RWPE2 (cell line): Measurements from ENCODE around the gene SERTAD3.
A peak's percentile ranks its signal among the peaks of the same experiment; 100 is the strongest.

Experiments used
- ATAC-seq: fragments of 200-7000 bp; cut with Tn5 transposase; 3 replicates; pipeline ENCODE4 v1.9.1; 2021; ENCODE audit warnings: low read depth
- DNase-seq: peaks from one replicate; pipeline ENCODE4 v3.0.0-alpha.2; 2020; ENCODE audit warnings: low spot score
- H3K27ac ChIP-seq: fragments of 450-650 bp; 2 replicates; pipeline ENCODE4 v1.5.1; 2017; ENCODE audit warnings: mild to moderate bottlenecking; ENCODE audit not compliant: poor library complexity, severe bottlenecking
- H3K27me3 ChIP-seq: fragments of 250-450 bp; sonication (Bioruptor Pico); 2 replicates; pipeline ENCODE4 v1.5.1; 2021; ENCODE audit warnings: mild to moderate bottlenecking, moderate library complexity; ENCODE audit not compliant: insufficient read depth, poor library complexity, severe bottlenecking
- H3K36me3 ChIP-seq: fragments of 250-450 bp; sonication (Bioruptor Pico); 2 replicates; pipeline ENCODE4 v1.5.1; 2020; ENCODE audit warnings: low read depth, mild to moderate bottlenecking, moderate library complexity
- H3K4me1 ChIP-seq: fragments of 250-450 bp; sonication (Bioruptor Pico); 2 replicates; pipeline ENCODE4 v1.5.1; 2021; ENCODE audit warnings: mild to moderate bottlenecking, moderate library complexity; ENCODE audit not compliant: insufficient read depth, poor library complexity, severe bottlenecking
- H3K4me3 ChIP-seq: fragments of 250-450 bp; sonication (Bioruptor Pico); 2 replicates; pipeline ENCODE4 v1.5.1; 2021; ENCODE audit warnings: mild to moderate bottlenecking, moderate library complexity; ENCODE audit not compliant: severe bottlenecking
- H3K9me3 ChIP-seq: fragments of 250-450 bp; sonication (Bioruptor Pico); 2 replicates; pipeline ENCODE4 v1.5.1; 2021; ENCODE audit warnings: mild to moderate bottlenecking, moderate library complexity; ENCODE audit not compliant: severe bottlenecking
- CTCF ChIP-seq: fragments of 450-650 bp; IDR thresholded peaks from one replicate; pipeline ENCODE4 v1.5.1; 2017; ENCODE audit warnings: mild to moderate bottlenecking, moderate library complexity; ENCODE audit not compliant: poor library complexity, severe bottlenecking

The SERTAD3 gene

DNA sequence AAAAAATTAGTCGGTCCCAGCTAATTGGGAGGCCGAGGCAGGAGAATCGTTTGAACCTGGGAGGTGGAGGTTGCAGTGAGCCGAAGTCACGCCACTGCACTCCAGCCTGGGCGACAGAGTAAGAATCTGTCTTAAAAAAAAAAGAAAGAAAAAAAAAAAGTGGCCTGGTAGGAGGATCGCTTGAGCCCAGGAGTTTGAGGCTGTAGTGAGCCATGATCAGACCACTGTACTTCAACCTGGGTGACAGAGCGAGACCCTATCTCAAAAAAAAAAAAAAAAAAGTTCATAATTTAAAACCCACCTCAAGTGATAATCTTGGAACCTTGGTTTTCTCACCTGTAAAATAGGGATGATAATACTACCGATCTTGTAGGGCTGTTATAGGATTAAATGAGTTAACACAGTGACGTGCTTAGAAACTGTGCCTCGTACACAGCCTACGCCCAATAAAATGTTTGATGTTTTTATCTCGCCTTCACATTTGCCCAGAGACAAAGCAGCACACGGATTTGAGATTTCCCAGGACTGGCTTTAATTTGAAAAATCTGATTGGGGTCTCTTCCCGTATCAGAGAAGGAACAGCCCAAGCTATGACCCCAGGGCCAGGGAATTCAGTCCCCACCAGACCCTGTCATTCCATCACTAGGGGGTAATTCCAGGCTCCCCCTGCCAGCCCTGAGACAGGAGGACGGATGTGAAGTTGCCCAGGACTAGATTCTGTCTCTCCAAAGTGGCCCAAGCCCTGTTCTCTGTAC, 22.0 kb downstream of the SERTAD3 start:
- DNase-seq = no peak
- no peak for ATAC-seq
- TF ChIP-seq CTCF = no peak
- Histone ChIP-seq H3K27ac (peak overlapping the region; percentile 81), H3K4me1 (peaks cover 3% of the 10 kb centered on the region), H3K27me3 (no peaks in the 10 kb centered on the region), H3K4me3 (no peak overlapping the region), H3K9me3 (no peaks in the 10 kb centered on the region), H3K36me3 (peaks cover 10% of the 10 kb centered on the region)

DNA sequence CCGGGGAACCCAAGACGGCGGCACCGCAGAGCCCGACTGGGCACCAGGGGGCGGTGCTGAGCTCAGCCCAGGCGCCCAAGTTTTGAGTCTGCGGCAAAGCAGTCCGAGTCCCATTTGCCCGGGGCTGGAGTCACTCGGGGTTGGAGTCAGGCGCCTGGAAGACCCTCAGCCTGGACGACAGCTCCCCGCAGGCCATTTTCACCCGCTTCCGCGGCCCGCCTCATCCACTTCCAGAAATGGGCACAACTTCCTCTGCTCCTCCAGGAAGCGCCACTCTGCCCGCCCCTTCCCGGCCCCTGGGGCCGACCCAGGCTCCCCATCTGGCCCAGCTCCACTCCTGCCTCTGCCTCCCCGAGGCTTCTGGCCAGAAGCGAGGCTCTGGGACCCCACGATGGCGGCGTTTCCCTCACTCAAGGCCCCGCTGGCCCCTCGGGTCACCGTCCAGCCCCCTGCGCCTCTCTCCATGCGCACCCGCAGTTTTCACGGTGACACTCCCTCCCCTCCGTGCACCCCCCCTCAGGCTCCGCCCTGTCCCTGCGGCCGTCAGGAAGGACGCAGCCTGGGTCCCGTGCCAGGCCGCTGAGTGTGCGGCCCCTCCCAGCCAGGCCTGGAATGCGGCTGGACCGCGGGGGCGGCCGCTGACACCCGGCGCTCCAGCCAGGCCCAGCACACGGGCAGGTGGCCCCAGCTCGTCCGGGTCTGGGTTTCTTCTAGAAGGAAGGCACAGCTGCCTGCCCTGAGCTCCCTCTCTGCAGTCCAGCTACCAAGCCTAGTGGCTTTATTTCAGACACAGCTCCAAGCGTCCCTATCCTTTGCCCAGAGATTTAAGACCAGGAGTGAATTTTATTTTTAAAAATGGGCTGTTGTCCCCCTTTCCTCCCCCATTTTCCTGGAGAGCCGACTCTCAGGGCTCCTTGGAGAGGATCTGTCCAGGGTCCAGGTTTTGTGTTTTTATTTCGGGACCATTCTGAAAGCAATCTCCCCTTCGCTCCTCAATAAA, 23.1 kb downstream of the SERTAD3 start:
- H3K27ac ChIP-seq = peak overlapping the region; percentile 81
- ATAC-seq (peak; percentile 65), DNase-seq (peak; percentile 89)
- no peaks in the 10 kb centered on the region for H3K9me3 ChIP-seq
- H3K4me3 ChIP-seq = peak overlapping the region; percentile 45
- peak; percentile 94 for TF ChIP-seq CTCF
- no peaks in the 10 kb centered on the region for H3K27me3 ChIP-seq
- H3K36me3 ChIP-seq = peaks cover 10% of the 10 kb centered on the region
- H3K4me1 ChIP-seq = peaks cover 7% of the 10 kb centered on the region

- ATAC-seq = no peak
- peak overlapping the region; percentile 81 for H3K27ac ChIP-seq
- H3K9me3 ChIP-seq = no peaks in the 10 kb centered on the region
- DNase-seq = no peak
- peaks cover 7% of the 10 kb centered on the region for H3K4me1 ChIP-seq
- peak overlapping the region; percentile 45 for H3K4me3 ChIP-seq
- H3K27me3 ChIP-seq = no peaks in the 10 kb centered on the region
- peaks cover 10% of the 10 kb centered on the region for H3K36me3 ChIP-seq
- no peak for TF ChIP-seq CTCF
These were observed 23.7 kb downstream of the SERTAD3 start for GRCh38 chr19:40420451-40420765.

GRCh38 chr19:40419780-40420179, 24.4 kb downstream of the SERTAD3 start:
- no peak for DNase-seq
- no peaks in the 10 kb centered on the region for H3K9me3 ChIP-seq
- H3K27ac ChIP-seq = no peak overlapping the region
- H3K4me3 ChIP-seq = no peak overlapping the region
- H3K27me3 ChIP-seq = no peaks in the 10 kb centered on the region
- peaks cover 10% of the 10 kb centered on the region for H3K36me3 ChIP-seq
- no peak for ATAC-seq
- H3K4me1 ChIP-seq = peaks cover 7% of the 10 kb centered on the region
- no peak for TF ChIP-seq CTCF
